H7 (cell line): Measurements from ENCODE around the gene ROPN1L. TPM values are rescaled to one million over a fixed set of nuclear protein-coding genes. Genes with fewer than 3 reads are reported as not detected.

Experiments used
- DNase-seq: peaks from one replicate; pipeline ENCODE4 v3.0.0; 2012
- H3K27me3 ChIP-seq: 2 replicates; pipeline ENCODE4 v1.6.0; 2011; ENCODE audit warnings: mild to moderate bottlenecking, low read length; ENCODE audit not compliant: control insufficient read depth, insufficient read depth
- H3K36me3 ChIP-seq: replicated peaks from 2 replicates; pipeline ENCODE4 v1.5.1; 2011; ENCODE audit warnings: low read length; ENCODE audit not compliant: control insufficient read depth, insufficient read depth
- H3K4me3 ChIP-seq: 2 replicates; pipeline ENCODE4 v1.5.1; 2011; ENCODE audit warnings: low read depth, mild to moderate bottlenecking, control low read depth, low read length, moderate library complexity; ENCODE audit not compliant: insufficient read depth
- total RNA-seq: library from RNA; depleted of rRNA; stranded (reverse); fragments of >200 nt; shearing (Covaris generic); gene quantifications from 2 replicates; pipeline ENCODE4 v1.2.3, GENCODE V29; 2014

Gene ROPN1L
- total RNA-seq, 1 experiment from 2014 or later, result not detected

DNA sequence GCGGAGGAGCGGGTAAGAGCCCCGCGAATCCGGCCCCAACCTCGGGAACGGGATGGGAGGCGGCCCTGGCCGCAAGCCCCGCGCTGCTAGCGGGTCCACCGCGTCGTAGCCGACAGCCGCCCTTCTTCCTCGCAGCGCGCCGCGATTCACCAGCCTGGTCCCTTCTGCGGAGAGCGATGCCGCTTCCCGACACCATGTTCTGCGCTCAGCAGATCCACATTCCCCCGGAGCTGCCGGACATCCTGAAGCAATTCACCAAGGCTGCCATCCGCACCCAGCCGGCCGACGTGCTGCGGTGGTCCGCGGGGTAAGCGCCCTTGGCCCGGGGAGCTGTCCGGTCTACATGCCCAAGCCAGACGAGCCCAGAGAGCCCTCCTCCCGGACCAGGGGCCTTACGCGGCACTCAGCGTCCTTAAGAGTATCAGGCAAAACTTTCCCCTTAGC lies 335 bp downstream of the ROPN1L start:
- no peaks in the 10 kb centered on the region for H3K36me3 ChIP-seq
- peak overlapping the region; percentile 70 for H3K4me3 ChIP-seq
- no peak for DNase-seq
- H3K27me3 ChIP-seq, result peaks cover 9% of the 10 kb centered on the region

GRCh38 chr5:10442576-10442975 lies 897 bp downstream of the ROPN1L start:
- Histone ChIP-seq H3K27me3 (peaks cover 9% of the 10 kb centered on the region), H3K36me3 (no peaks in the 10 kb centered on the region), H3K4me3 (no peak overlapping the region)
- peak; percentile 18 for DNase-seq

DNA sequence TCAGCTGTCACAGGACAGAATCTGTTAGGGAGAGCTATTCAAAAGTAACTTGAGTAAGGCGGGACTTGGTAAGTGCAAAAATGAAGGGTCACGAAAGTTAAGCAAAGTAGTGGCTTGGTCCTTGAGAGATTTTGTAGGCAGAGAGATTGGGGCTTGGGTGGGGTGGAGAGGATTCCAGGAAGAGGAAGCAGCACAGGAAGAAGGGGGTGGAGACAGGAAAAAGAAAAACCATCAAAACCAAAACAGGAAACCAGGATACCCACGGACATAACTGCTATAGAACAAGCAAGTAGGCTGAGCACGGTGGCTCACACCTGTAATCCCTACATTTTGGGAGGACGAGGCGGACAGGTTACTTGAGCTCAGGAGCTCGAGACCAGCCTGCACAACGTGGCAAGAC lies 3.7 kb downstream of the ROPN1L start:
- H3K27me3 ChIP-seq, result peaks cover 9% of the 10 kb centered on the region
- H3K36me3 ChIP-seq, result no peaks in the 10 kb centered on the region
- no peak for DNase-seq
- no peak overlapping the region for H3K4me3 ChIP-seq

- no peak overlapping the region for H3K4me3 ChIP-seq
- peak; percentile 39 for DNase-seq
- H3K36me3 ChIP-seq, result no peaks in the 10 kb centered on the region
- H3K27me3 ChIP-seq, result peaks cover 9% of the 10 kb centered on the region
Measured at GRCh38 chr5:10446490-10446889, 4.8 kb downstream of the ROPN1L start.

GRCh38 chr5:10447041-10447440 lies 5.4 kb downstream of the ROPN1L start:
- no peaks in the 10 kb centered on the region for H3K36me3 ChIP-seq

DNA sequence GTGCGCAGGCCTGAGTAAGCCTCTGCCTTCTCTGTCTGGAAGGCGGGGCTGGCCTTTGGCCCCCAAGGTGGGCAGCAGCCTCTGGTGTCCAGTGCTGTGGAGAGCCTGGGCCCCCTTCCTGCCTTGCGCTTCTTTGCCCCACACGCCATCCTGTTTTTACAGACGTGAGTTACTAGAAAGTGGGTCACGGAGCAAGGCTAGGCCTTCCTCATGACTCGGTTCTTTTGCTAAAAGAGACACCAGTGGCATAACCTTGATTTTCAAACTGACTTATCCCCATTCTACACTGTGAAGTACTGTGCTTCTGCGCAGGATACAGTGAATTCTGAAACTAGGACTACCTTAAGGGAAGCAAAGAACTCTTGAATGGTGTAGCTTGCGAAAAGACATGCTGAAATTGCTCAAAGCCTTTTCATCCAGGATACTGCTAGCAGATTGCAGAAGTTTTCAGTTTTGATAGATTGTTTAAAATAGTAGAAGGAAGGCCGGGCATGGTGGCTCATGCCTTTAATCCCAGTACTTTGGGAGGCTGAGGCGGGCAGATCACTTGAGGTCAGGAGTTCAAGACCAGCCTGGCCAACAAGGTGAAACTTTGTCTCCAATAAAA lies 7.2 kb downstream of the ROPN1L start:
- Histone ChIP-seq H3K4me3 (no peak overlapping the region), H3K27me3 (no peaks in the 10 kb centered on the region), H3K36me3 (no peaks in the 10 kb centered on the region)
- no peak for DNase-seq

More at GRCh38 chr5:10447041-10447440, 5.4 kb downstream of the ROPN1L start:
- DNase-seq, result peak; percentile 33
- H3K4me3 ChIP-seq, result no peak overlapping the region
- peaks cover 9% of the 10 kb centered on the region for H3K27me3 ChIP-seq

- peak; percentile 4 for DNase-seq
- H3K27me3 ChIP-seq, result no peaks in the 10 kb centered on the region
- no peak overlapping the region for H3K4me3 ChIP-seq
- H3K36me3 ChIP-seq, result no peaks in the 10 kb centered on the region
Measured at GRCh38 chr5:10451137-10451824, 9.6 kb downstream of the ROPN1L start.

DNA sequence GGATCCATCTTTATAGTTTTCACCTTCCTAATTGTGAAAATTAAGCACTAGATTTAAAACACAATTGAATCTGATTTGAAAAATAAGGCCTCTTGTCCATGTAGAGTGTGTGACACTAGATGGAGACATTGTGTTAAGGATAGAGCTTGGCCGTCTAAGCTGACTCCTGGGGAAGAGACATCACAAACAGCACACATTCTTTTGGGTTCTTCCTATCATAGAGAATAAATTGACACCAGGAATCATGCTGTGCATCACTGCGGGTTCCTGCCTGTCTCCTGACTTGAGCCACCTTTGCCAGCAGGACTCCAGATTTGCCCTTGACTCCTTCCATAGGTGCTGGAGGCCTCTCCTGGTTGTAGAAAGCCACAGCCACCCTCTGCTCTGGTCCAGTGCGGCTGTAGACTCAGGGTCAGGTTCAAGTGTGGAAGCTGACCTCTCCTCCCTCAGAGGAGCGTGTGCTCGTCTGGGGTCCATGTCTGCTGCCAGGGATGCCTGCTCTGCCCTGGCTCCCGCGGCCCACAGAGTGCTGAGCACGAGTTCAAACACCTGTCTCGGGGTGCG lies 11.2 kb downstream of the ROPN1L start:
- no peak overlapping the region for H3K4me3 ChIP-seq
- peak; percentile 83 for DNase-seq
- H3K36me3 ChIP-seq, result no peaks in the 10 kb centered on the region
- H3K27me3 ChIP-seq, result no peaks in the 10 kb centered on the region

- peak; percentile 10 for DNase-seq
- H3K4me3 ChIP-seq, result no peak overlapping the region
- no peaks in the 10 kb centered on the region for H3K36me3 ChIP-seq
- no peaks in the 10 kb centered on the region for H3K27me3 ChIP-seq
Measured at GRCh38 chr5:10453545-10453944, 11.9 kb downstream of the ROPN1L start.

DNA sequence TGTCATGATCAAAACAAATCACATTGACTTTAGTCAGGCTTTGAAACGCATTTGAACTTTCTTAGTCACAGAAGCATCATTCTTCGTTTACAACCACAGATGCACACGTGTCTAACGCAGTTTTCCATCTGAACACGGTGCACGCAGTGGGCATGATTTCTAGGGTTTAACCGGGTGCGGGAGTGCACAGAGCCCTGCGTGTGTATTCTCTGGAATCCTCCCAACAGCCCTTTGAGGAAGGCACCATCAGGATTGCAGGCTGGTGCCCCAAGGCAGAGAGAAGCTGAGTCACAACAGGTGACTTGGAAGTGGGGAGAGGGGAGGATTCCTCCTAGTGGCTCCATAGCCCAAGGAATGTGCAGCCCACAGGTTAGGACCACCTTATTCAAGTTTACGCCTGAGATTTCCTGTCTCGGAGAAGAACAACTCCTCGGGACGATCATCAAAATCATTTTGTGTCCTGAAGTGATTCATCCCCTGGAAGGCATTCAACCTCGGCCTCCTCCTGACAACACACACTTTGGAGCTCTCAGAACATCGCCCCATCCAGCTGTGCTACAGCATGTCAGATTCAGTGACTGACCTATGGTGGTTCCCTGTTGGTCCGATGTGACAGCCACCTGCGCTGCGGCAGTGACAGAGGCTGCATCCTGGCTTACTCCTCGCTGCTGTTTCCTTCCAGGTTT lies 13.1 kb downstream of the ROPN1L start:
- no peak for DNase-seq
- no peaks in the 10 kb centered on the region for H3K27me3 ChIP-seq
- no peak overlapping the region for H3K4me3 ChIP-seq

DNA sequence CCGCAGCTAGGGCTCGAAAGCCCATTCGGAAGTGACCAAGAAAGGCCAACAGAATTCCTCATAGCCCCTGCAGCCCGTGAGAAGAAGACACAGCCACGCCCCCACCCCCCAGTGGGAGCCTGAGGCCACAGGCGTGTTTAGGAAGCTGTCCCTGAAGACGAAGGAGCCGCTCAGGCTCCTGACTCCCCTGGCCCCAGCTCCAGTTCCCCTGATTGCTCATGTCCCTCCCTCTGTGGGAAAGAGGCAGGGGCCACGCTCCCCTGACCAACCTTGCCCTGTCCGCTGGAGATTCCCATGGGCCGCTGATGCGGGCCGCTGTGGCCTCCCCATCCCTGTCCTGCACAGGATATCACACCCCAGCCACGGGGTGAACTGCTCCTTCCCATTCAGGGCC lies 13.6 kb downstream of the ROPN1L start:
- H3K27me3 ChIP-seq, result no peaks in the 10 kb centered on the region
- DNase-seq, result peak; percentile 66
- H3K4me3 ChIP-seq, result no peak overlapping the region
- no peaks in the 10 kb centered on the region for H3K36me3 ChIP-seq

More for the DNA sequence above, 13.1 kb downstream of the ROPN1L start:
- H3K36me3 ChIP-seq, result no peaks in the 10 kb centered on the region

- peak; percentile 44 for DNase-seq
- Histone ChIP-seq H3K27me3 (no peaks in the 10 kb centered on the region), H3K4me3 (no peak overlapping the region), H3K36me3 (no peaks in the 10 kb centered on the region)
Measured at GRCh38 chr5:10456583-10457420, 15.1 kb downstream of the ROPN1L start.

GRCh38 chr5:10457682-10458574 lies 16.2 kb downstream of the ROPN1L start:
- DNase-seq, result peak; percentile 73
- H3K36me3 ChIP-seq, result no peaks in the 10 kb centered on the region
- no peaks in the 10 kb centered on the region for H3K27me3 ChIP-seq
- H3K4me3 ChIP-seq, result no peak overlapping the region
